AG10803 (cell line): ENCODE data around the gene CST8.

Experiments
- DNase-seq: peaks from one replicate; pipeline ENCODE4 v3.0.0; 2010; ENCODE audit warnings: low read depth
- H3K4me3 ChIP-seq: 2 replicates; pipeline ENCODE4 v1.5.1; 2011; ENCODE audit warnings: mild to moderate bottlenecking, low read length, control low read depth
- TF ChIP-seq, protein P1 (sequence below): conservative IDR thresholded peaks from 2 replicates; pipeline ENCODE4 v1.5.1; 2011; ENCODE audit warnings: mild to moderate bottlenecking, low read length, control low read depth, inconsistent platforms

CST8 gene

GRCh38 chr20:23544133-23544532 lies 53.2 kb downstream of the CST8 start:
- no peak overlapping the region for H3K4me3 ChIP-seq
- DNase-seq = no peak
- TF ChIP-seq, protein P1, sequence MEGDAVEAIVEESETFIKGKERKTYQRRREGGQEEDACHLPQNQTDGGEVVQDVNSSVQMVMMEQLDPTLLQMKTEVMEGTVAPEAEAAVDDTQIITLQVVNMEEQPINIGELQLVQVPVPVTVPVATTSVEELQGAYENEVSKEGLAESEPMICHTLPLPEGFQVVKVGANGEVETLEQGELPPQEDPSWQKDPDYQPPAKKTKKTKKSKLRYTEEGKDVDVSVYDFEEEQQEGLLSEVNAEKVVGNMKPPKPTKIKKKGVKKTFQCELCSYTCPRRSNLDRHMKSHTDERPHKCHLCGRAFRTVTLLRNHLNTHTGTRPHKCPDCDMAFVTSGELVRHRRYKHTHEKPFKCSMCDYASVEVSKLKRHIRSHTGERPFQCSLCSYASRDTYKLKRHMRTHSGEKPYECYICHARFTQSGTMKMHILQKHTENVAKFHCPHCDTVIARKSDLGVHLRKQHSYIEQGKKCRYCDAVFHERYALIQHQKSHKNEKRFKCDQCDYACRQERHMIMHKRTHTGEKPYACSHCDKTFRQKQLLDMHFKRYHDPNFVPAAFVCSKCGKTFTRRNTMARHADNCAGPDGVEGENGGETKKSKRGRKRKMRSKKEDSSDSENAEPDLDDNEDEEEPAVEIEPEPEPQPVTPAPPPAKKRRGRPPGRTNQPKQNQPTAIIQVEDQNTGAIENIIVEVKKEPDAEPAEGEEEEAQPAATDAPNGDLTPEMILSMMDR = no peak
